Measurements from ENCODE around the gene TBC1D4. TPM values are rescaled to one million over a fixed set of nuclear protein-coding genes. Genes with fewer than 3 reads are reported as not detected.

The TBC1D4 gene
- total and polyA plus RNA-seq, 2 experiments from 2014 or later, result 18.7 to 38.2 TPM

- H3K27me3 Mint-ChIP-seq (ENCODE audit: insufficient read depth, low read depth, poor library complexity), result no peaks in the 10 kb centered on the region
- Histone ChIP-seq H3K4me1 (ENCODE audit: insufficient read depth) (no peaks in the 10 kb centered on the region), H3K27ac (ENCODE audit: low read depth) (no peak overlapping the region), H3F3A (replicated peaks; ENCODE audit: low read depth) (no peaks in the 10 kb centered on the region), H3K9me2 (ENCODE audit: insufficient read depth) (no peaks in the 10 kb centered on the region), H3K79me2 (replicated peaks; ENCODE audit: insufficient read depth) (no peaks in the 10 kb centered on the region), H3K4me2 (no peak overlapping the region), H3K4me3 (no peak overlapping the region), H4K20me1 (replicated peaks; ENCODE audit: insufficient read depth) (no peaks in the 10 kb centered on the region), H3K27me3 (ENCODE audit: insufficient read depth) (no peaks in the 10 kb centered on the region), H3K36me3 (ENCODE audit: insufficient read depth) (no peaks in the 10 kb centered on the region), H2AFZ (no peak overlapping the region)
- H3K4me1 Mint-ChIP-seq, result no peaks in the 10 kb centered on the region
- H3K36me3 Mint-ChIP-seq (ENCODE audit: low read depth), result no peaks in the 10 kb centered on the region
- TF ChIP-seq STAT1 (IDR thresholded peaks at IDR 0.05; ENCODE audit: unreplicated experiment) (no peak), EZH2 (IDR thresholded peaks at IDR 0.05; ENCODE audit: low read depth, unreplicated experiment) (no peak), NANOG (IDR thresholded peaks at IDR 0.05; ENCODE audit: borderline replicate concordance) (no peak), ZNF462 (CRISPR knock-in tag; IDR thresholded peaks at IDR 0.05) (no peak), JUNB (IDR thresholded peaks at IDR 0.05; ENCODE audit: unreplicated experiment) (no peak), CTCF (conservative IDR thresholded peaks at IDR 0.05; ENCODE audit: low read depth in 2 of 2) (no peak), EZH2phosphoT487 (IDR thresholded peaks at IDR 0.05; ENCODE audit: unreplicated experiment) (no peak), CREB1 (CRISPR knock-in tag; IDR thresholded peaks at IDR 0.05; ENCODE audit: low read depth) (no peak)
- no peaks in the 10 kb centered on the region for H3K9me3 Mint-ChIP-seq
- H3K27ac Mint-ChIP-seq, result no peak overlapping the region
- no peak for ATAC-seq
- no peak for DNase-seq (ENCODE audit: low spot score)
- H3K4me3 Mint-ChIP-seq, result no peak overlapping the region
These were observed 14.0 kb upstream of the TBC1D4 start for GRCh38 chr13:75495938-75496337.
